G401.6 (cell line): Measurements from ENCODE around the gene MRPL39.

ENCODE experiments used
- FAIRE-seq: peaks from 2 replicates; lab custom pipeline; 2012; peaks lifted over from hg19 to GRCh38; lab: Jason Lieb, UNC

MRPL39 gene

GRCh38 chr21:25536752-25537151 is 70.5 kb downstream of the MRPL39 start:
- no peak for FAIRE-seq

GRCh38 chr21:25535849-25536248 is 71.4 kb downstream of the MRPL39 start:
- no peak for FAIRE-seq
